WTC11 (cell line): ENCODE results near the gene NRXN2. TPM values are rescaled to one million over a fixed set of nuclear protein-coding genes. Genes with fewer than 3 reads are reported as not detected.
A peak's percentile ranks its signal among the peaks of the same experiment; 100 is the strongest.

Experiments used
- ATAC-seq: fragments of 200-7000 bp; cut with Tn5 transposase; 2 replicates; pipeline ENCODE4 v1.10.0; 2021; ENCODE audit warnings: mild to moderate bottlenecking, moderate library complexity
- CTCF ChIA-PET: fragments of 300-600 bp; sonication (Branson Sonifier 250); formaldehyde crosslinking; loops from one replicate; lab custom pipeline; 2021; ENCODE audit warnings: antibody characterized with exemption; lab: Charles Lee
- POLR2A ChIA-PET: fragments of 350-600 bp; sonication (Branson Sonifier 250); formaldehyde crosslinking; loops from one replicate; lab custom pipeline; 2021; ENCODE audit warnings: antibody characterized with exemption; lab: Charles Lee
- DNase-seq: peaks from one replicate; pipeline ENCODE4 v3.0.0; 2021; ENCODE audit warnings: low spot score
- H3K27ac Mint-ChIP-seq: 2 replicates; pipeline ENCODE4 v1.8.0; 2021; ENCODE audit warnings: mixed read lengths
- H3K27me3 Mint-ChIP-seq: 2 replicates; pipeline ENCODE4 v1.8.0; 2021; ENCODE audit warnings: low read depth, mild to moderate bottlenecking, moderate library complexity, mixed read lengths
- H3K36me3 Mint-ChIP-seq: 2 replicates; pipeline ENCODE4 v1.8.0; 2021; ENCODE audit warnings: mixed read lengths
- H3K4me1 Mint-ChIP-seq: 2 replicates; pipeline ENCODE4 v1.8.0; 2022; ENCODE audit warnings: mixed read lengths
- H3K4me3 Mint-ChIP-seq: 2 replicates; pipeline ENCODE4 v1.8.0; 2021; ENCODE audit warnings: mild to moderate bottlenecking, moderate library complexity, mixed read lengths
- H3K9me3 Mint-ChIP-seq: 2 replicates; pipeline ENCODE4 v1.8.0; 2021; ENCODE audit warnings: mixed read lengths
- AR ChIP-seq: fragments of 250-450 bp; sonication (Bioruptor Pico); IDR thresholded peaks from 2 replicates; pipeline ENCODE4 v1.9.0; 2021; ENCODE audit warnings: mild to moderate bottlenecking
- ATF1 ChIP-seq: sonication (generic); formaldehyde crosslinking; IDR thresholded peaks from 2 replicates; pipeline ENCODE4 v1.8.1; 2023; ENCODE audit warnings: mild to moderate bottlenecking, moderate library complexity, missing genetic modification reagents
- CBFB ChIP-seq: sonication (generic); formaldehyde crosslinking; IDR thresholded peaks from 2 replicates; pipeline ENCODE4 v1.8.1; 2022; ENCODE audit warnings: mild to moderate bottlenecking, low read depth, missing genetic modification reagents
- CREB1 ChIP-seq: sonication (generic); formaldehyde crosslinking; IDR thresholded peaks from 2 replicates; pipeline ENCODE4 v1.8.0; 2023; ENCODE audit warnings: mild to moderate bottlenecking, missing genetic modification reagents
- EMX1 ChIP-seq: fragments of 250-450 bp; sonication (Bioruptor Pico); IDR thresholded peaks from 2 replicates; pipeline ENCODE4 v1.8.0; 2021; ENCODE audit warnings: mild to moderate bottlenecking
- ETV6 ChIP-seq: sonication (generic); formaldehyde crosslinking; IDR thresholded peaks from 2 replicates; pipeline ENCODE4 v1.8.1; 2022; ENCODE audit warnings: mild to moderate bottlenecking, missing genetic modification reagents
- FOXP4 ChIP-seq: sonication (generic); formaldehyde crosslinking; IDR thresholded peaks from 2 replicates; pipeline ENCODE4 v1.8.0; 2022; ENCODE audit warnings: mild to moderate bottlenecking, missing genetic modification reagents
- GABPB1 ChIP-seq: sonication (generic); formaldehyde crosslinking; IDR thresholded peaks from 2 replicates; pipeline ENCODE4 v1.8.1; 2023; ENCODE audit warnings: mild to moderate bottlenecking, missing genetic modification reagents
- IRF2 ChIP-seq: sonication (generic); formaldehyde crosslinking; IDR thresholded peaks from 2 replicates; pipeline ENCODE4 v1.8.0; 2022; ENCODE audit warnings: low read depth, missing genetic modification reagents, borderline replicate concordance
- MAX ChIP-seq: sonication (generic); formaldehyde crosslinking; IDR thresholded peaks from 2 replicates; pipeline ENCODE4 v1.8.0; 2022; ENCODE audit warnings: mild to moderate bottlenecking, missing genetic modification reagents
- MXD4 ChIP-seq: fragments of 250-450 bp; sonication (Bioruptor Pico); IDR thresholded peaks from 2 replicates; pipeline ENCODE4 v1.8.0; 2021; ENCODE audit warnings: mild to moderate bottlenecking, moderate library complexity, borderline replicate concordance
- NR2C2 ChIP-seq: sonication (generic); formaldehyde crosslinking; IDR thresholded peaks from 2 replicates; pipeline ENCODE4 v1.8.0; 2022; ENCODE audit warnings: mild to moderate bottlenecking, missing genetic modification reagents
- SMAD4 ChIP-seq: sonication (generic); formaldehyde crosslinking; IDR thresholded peaks from 2 replicates; pipeline ENCODE4 v1.8.0; 2022; ENCODE audit warnings: mild to moderate bottlenecking, missing genetic modification reagents
- TP53 ChIP-seq: sonication (generic); formaldehyde crosslinking; IDR thresholded peaks from 2 replicates; pipeline ENCODE4 v1.8.1; 2023; ENCODE audit warnings: mild to moderate bottlenecking, missing genetic modification reagents
- ZBTB21 ChIP-seq: sonication (generic); formaldehyde crosslinking; IDR thresholded peaks from 2 replicates; pipeline ENCODE4 v1.8.1; 2023; ENCODE audit warnings: mild to moderate bottlenecking, missing genetic modification reagents, borderline replicate concordance
- ZBTB43 ChIP-seq: sonication (generic); formaldehyde crosslinking; IDR thresholded peaks from 2 replicates; pipeline ENCODE4 v1.8.1; 2023; ENCODE audit warnings: mild to moderate bottlenecking, missing genetic modification reagents
- ZNF138 ChIP-seq: sonication (generic); formaldehyde crosslinking; conservative IDR thresholded peaks from 2 replicates; pipeline ENCODE4 v1.8.1; 2022; ENCODE audit warnings: mild to moderate bottlenecking, moderate library complexity, missing genetic modification reagents
- ZNF232 ChIP-seq: sonication (generic); formaldehyde crosslinking; IDR thresholded peaks from 2 replicates; pipeline ENCODE4 v1.8.0; 2022; ENCODE audit warnings: mild to moderate bottlenecking, missing genetic modification reagents
- ZNF263 ChIP-seq: sonication (generic); formaldehyde crosslinking; IDR thresholded peaks from 2 replicates; pipeline ENCODE4 v1.8.1; 2022; ENCODE audit warnings: low read depth, mild to moderate bottlenecking, moderate library complexity, missing genetic modification reagents
- ZNF416 ChIP-seq: fragments of 250-450 bp; sonication (Bioruptor Pico); IDR thresholded peaks from 2 replicates; pipeline ENCODE4 v1.9.0; 2021; ENCODE audit warnings: mild to moderate bottlenecking, inconsistent platforms
- total RNA-seq: library from RNA; stranded (reverse); gene quantifications from 3 replicates; pipeline ENCODE4 v1.2.3, GENCODE V29; 2021

The NRXN2 gene
- total RNA-seq, 1 experiment from 2014 or later, result 8.6 TPM

GRCh38 chr11:64641596-64642417 lies 81.2 kb downstream of the NRXN2 start:
- CTCF ChIA-PET, result interaction anchor here (1.2 to 5.5 kb wide), 8 partner anchors 9 to 285 kb away, joined by 3 to 72 read pairs (median 8); no protein-coding TSS in a partner anchor

GRCh38 chr11:64639885-64640284 lies 83.1 kb downstream of the NRXN2 start:
- no peaks in the 10 kb centered on the region for H3K36me3 Mint-ChIP-seq
- no peak overlapping the region for H3K4me3 Mint-ChIP-seq
- H3K27me3 Mint-ChIP-seq, result peaks cover 47% of the 10 kb centered on the region
- DNase-seq (no peak), ATAC-seq (no peak)
- peaks cover 17% of the 10 kb centered on the region for H3K4me1 Mint-ChIP-seq
- no peaks in the 10 kb centered on the region for H3K9me3 Mint-ChIP-seq
- no peak overlapping the region for H3K27ac Mint-ChIP-seq
- CTCF ChIA-PET, result interaction anchor here (1.1 to 2.4 kb wide), 3 partner anchors 9 to 150 kb away, joined by 3 to 23 read pairs (median 3); no protein-coding TSS in a partner anchor
- POLR2A ChIA-PET, result no interaction called here
- no peak for TF ChIP-seq GABPB1 (CRISPR knock-in tag)
- no peak for TF ChIP-seq ZNF263
- no peak for TF ChIP-seq TP53 (CRISPR knock-in tag)
- no peak for TF ChIP-seq IRF2

More at GRCh38 chr11:64641596-64642417, 81.2 kb downstream of the NRXN2 start:
- H3K36me3 Mint-ChIP-seq, result no peaks in the 10 kb centered on the region
- no peak for TF ChIP-seq NR2C2 (CRISPR knock-in tag)
- TF ChIP-seq ATF1 (CRISPR knock-in tag), result no peak
- TF ChIP-seq CBFB (CRISPR knock-in tag), result no peak
- no peak for TF ChIP-seq ETV6 (CRISPR knock-in tag)
- no peak for TF ChIP-seq ZBTB21
- TF ChIP-seq MXD4 (CRISPR knock-in tag), result no peak
- ATAC-seq (no peak), DNase-seq (no peak)
- H3K27me3 Mint-ChIP-seq, result peaks cover 49% of the 10 kb centered on the region
- H3K4me3 Mint-ChIP-seq, result no peak overlapping the region
- H3K4me1 Mint-ChIP-seq, result peaks cover 26% of the 10 kb centered on the region
- H3K9me3 Mint-ChIP-seq, result no peaks in the 10 kb centered on the region
- POLR2A ChIA-PET, result interaction anchor here (0.9 kb wide), 1 partner anchor 22 kb away, joined by 3 read pairs; no protein-coding TSS in a partner anchor
- no peak overlapping the region for H3K27ac Mint-ChIP-seq

GRCh38 chr11:64638829-64639228 lies 84.2 kb downstream of the NRXN2 start:
- H3K36me3 Mint-ChIP-seq, result no peaks in the 10 kb centered on the region
- DNase-seq, result no peak
- TF ChIP-seq SMAD4 (CRISPR knock-in tag), result no peak
- TF ChIP-seq FOXP4 (CRISPR knock-in tag), result no peak
- TF ChIP-seq NR2C2 (CRISPR knock-in tag), result no peak
- no peak for TF ChIP-seq GABPB1 (CRISPR knock-in tag)
- no peak for TF ChIP-seq CREB1
- no peak for TF ChIP-seq EMX1
- no peak for TF ChIP-seq ZNF138 (CRISPR knock-in tag)
- no peak for TF ChIP-seq ZNF232 (CRISPR knock-in tag)
- no peak for TF ChIP-seq ZNF263
- TF ChIP-seq MAX (CRISPR knock-in tag), result no peak
- TF ChIP-seq ZBTB43 (CRISPR knock-in tag), result no peak
- no peak for TF ChIP-seq ZNF416
- no peak for TF ChIP-seq AR (CRISPR knock-in tag)
- TF ChIP-seq, all 79 proteins: peak for 0
- Mint-ChIP-seq H3K27me3 (peaks cover 47% of the 10 kb centered on the region), H3K4me3 (peak overlapping the region; percentile 72), H3K9me3 (no peaks in the 10 kb centered on the region), H3K4me1 (peaks cover 9% of the 10 kb centered on the region), H3K27ac (no peak overlapping the region)
- no peak for ATAC-seq
- ChIA-PET POLR2A (no interaction called here), CTCF (interaction anchor here (0.7 to 2.4 kb wide), 10 partner anchors 9 to 321 kb away, joined by 3 to 23 read pairs (median 5); partner anchors contain the start of gene PRDX5)
